Measurements from ENCODE around the gene ERRFI1.

GRCh38 chr1:8015809-8016165, 10.3 kb downstream of the ERRFI1 start:
- TF ChIP-seq CTCF (IDR thresholded peaks at IDR 0.05) (no peak), POLR2A (IDR thresholded peaks at IDR 0.05) (no peak)

All from uterus (tissue), 2 donors.